Smooth muscle cell (in vitro differentiated cells): ENCODE measurements around the gene KLRD1. TPM values are rescaled to one million over a fixed set of nuclear protein-coding genes. Genes with fewer than 3 reads are reported as not detected.

Source experiments
- DNase-seq: peaks from one replicate; lab custom pipeline; 2025; ENCODE audit not compliant: unreplicated experiment; lab: John Stamatoyannopoulos, UW
- H2AFZ ChIP-seq: fragments of 200-600 bp; sonication (generic); 2 replicates; pipeline ENCODE4 v1.6.0; 2016; ENCODE audit warnings: antibody characterized with exemption, low read depth, mild to moderate bottlenecking
- H3F3A ChIP-seq: fragments of 200-600 bp; sonication (generic); 2 replicates; pipeline ENCODE4 v1.6.0; 2017; ENCODE audit warnings: antibody characterized with exemption, low read depth
- H3K27ac ChIP-seq: fragments of 200-600 bp; sonication (generic); 2 replicates; pipeline ENCODE4 v1.5.1; 2016; ENCODE audit warnings: low read depth, mild to moderate bottlenecking
- H3K27me3 ChIP-seq: fragments of 200-600 bp; sonication (generic); 2 replicates; pipeline ENCODE4 v1.6.1; 2016; ENCODE audit warnings: low read depth, mild to moderate bottlenecking
- H3K36me3 ChIP-seq: fragments of 200-600 bp; sonication (generic); 2 replicates; pipeline ENCODE4 v1.5.1; 2016; ENCODE audit warnings: low read depth
- H3K4me1 ChIP-seq: fragments of 200-600 bp; sonication (generic); 2 replicates; pipeline ENCODE4 v1.5.1; 2016; ENCODE audit warnings: low read depth
- H3K4me2 ChIP-seq: fragments of 200-600 bp; sonication (generic); 2 replicates; pipeline ENCODE4 v1.6.0; 2016; ENCODE audit warnings: mild to moderate bottlenecking
- H3K4me3 ChIP-seq: fragments of 200-600 bp; sonication (generic); 2 replicates; pipeline ENCODE4 v1.5.1; 2016; ENCODE audit warnings: mild to moderate bottlenecking
- H3K79me2 ChIP-seq: fragments of 200-600 bp; sonication (generic); 2 replicates; pipeline ENCODE4 v1.6.0; 2016; ENCODE audit warnings: low read depth, mild to moderate bottlenecking
- H3K9ac ChIP-seq: fragments of 200-600 bp; sonication (generic); 2 replicates; pipeline ENCODE4 v1.6.0; 2016; ENCODE audit warnings: low read depth
- H3K9me3 ChIP-seq: fragments of 200-600 bp; sonication (generic); replicated peaks from 2 replicates; pipeline ENCODE4 v1.5.1; 2016; ENCODE audit warnings: low read depth
- H4K20me1 ChIP-seq: fragments of 200-600 bp; sonication (generic); 2 replicates; pipeline ENCODE4 v1.6.0; 2016; ENCODE audit warnings: low read depth
- CTCF ChIP-seq: fragments of 200-600 bp; sonication (generic); IDR thresholded peaks from 2 replicates; pipeline ENCODE4 v1.5.1; 2017; ENCODE audit warnings: borderline replicate concordance, mild to moderate bottlenecking, antibody characterized with exemption; ENCODE audit not compliant: insufficient read depth, poor library complexity, severe bottlenecking
- WGBS: methylation state at CpG from one replicate; pipeline ENCODE4 v1.1.7; 2016; ENCODE audit warnings: low lambda C conversion rate; 5-methylcytosine and 5-hydroxymethylcytosine counted together
- polyA plus RNA-seq: library from polyadenylated mRNA; unstranded; fragments of >200 nt; fragmentation: Nextera tagmentation; extraction: Ambion mirVana; gene quantifications from 2 replicates; pipeline ENCODE4 v1.2.1, GENCODE V29; 2016
- total RNA-seq: library from RNA; depleted of rRNA; stranded (reverse); fragments of >200 nt; gene quantifications from 2 replicates; pipeline ENCODE4 v1.2.3, GENCODE V29; 2014

KLRD1 gene
- total RNA-seq, result 0.18 and 1.2 TPM in 2 replicates
- 0.09 and 0.56 TPM in 2 replicates for polyA plus RNA-seq

DNA sequence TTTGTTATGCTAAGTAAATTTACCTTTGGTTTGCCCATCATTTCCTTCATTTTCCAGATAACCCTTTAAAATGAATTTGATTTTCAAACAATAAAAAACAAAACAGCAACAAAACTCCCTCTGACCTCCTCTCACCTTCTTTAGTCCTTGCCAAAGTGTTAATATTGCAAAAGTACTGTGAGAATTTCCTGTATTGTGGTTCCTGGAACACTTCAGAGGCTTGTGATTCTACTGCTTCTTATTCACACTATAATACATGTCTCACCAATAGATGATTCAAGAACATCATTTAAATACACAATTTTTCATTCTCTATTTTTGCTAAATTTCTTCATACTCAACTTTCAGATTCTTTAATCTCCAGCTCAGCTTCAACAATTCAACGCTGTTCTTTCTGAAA lies at the start of gene KLRD1:
Gene KLRD1 (plus strand): TSS at position 241 of the 400 bp plus-strand sequence. CDS start 208 bp downstream, outside the sequence.
- no peak within 1 kb of the TSS for H2AFZ ChIP-seq
- H3K4me3 ChIP-seq, result no peak within 1 kb of the TSS
- H3K4me2 ChIP-seq, result no peak within 1 kb of the TSS
- H3K36me3 ChIP-seq, result no peaks in the 10 kb centered on the region
- no peaks in the 10 kb centered on the region for H3K27me3 ChIP-seq
- WGBS, result 97% methylated on average over 1 of the region's 1 CpG
- H3K9ac ChIP-seq, result no peak within 1 kb of the TSS
- H4K20me1 ChIP-seq, result no peaks in the 10 kb centered on the region
- no peaks in the 10 kb centered on the region for H3F3A ChIP-seq
- no peaks in the 10 kb centered on the region for H3K79me2 ChIP-seq
- no peak for TF ChIP-seq CTCF
- peaks cover 6% of the 10 kb centered on the region for H3K4me1 ChIP-seq
- no peaks in the 10 kb centered on the region for H3K9me3 ChIP-seq
- DNase-seq, result no peak
- no peak within 1 kb of the TSS for H3K27ac ChIP-seq

DNA sequence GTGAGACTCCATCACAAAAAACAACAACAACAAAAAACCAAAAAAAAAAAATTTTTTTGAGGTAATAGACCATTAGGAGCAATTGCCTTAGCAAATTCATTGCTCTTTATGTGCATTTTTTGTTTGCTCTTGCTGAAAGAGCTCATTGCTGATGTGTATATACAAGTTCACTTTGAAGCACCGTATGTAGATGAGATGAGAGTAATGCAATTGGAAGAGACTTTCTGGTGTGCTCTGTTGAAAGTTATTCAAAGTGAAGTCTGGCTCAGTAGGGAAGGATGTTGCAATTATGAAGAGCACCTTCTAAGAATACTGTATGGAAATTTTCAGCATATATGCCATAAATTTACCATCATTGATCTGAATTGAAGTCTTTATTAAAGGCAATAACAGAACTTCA lies 46.7 kb upstream of the KLRD1 start:
- Histone ChIP-seq H3K9me3 (no peaks in the 10 kb centered on the region), H3F3A (no peaks in the 10 kb centered on the region), H4K20me1 (no peaks in the 10 kb centered on the region), H3K4me3 (no peak overlapping the region), H3K4me1 (no peaks in the 10 kb centered on the region), H2AFZ (no peak overlapping the region), H3K27ac (no peak overlapping the region), H3K79me2 (no peaks in the 10 kb centered on the region), H3K27me3 (no peaks in the 10 kb centered on the region), H3K9ac (no peak overlapping the region), H3K4me2 (no peak overlapping the region), H3K36me3 (no peaks in the 10 kb centered on the region)
- TF ChIP-seq CTCF, result no peak
- 0% methylated on average over 1 of the region's 1 CpG for WGBS
- no peak for DNase-seq

GRCh38 chr12:10268037-10268436 lies 39.6 kb upstream of the KLRD1 start:
- Histone ChIP-seq H3K4me3 (no peak overlapping the region), H3K9me3 (no peaks in the 10 kb centered on the region), H3K4me1 (no peaks in the 10 kb centered on the region), H4K20me1 (no peaks in the 10 kb centered on the region), H3K4me2 (no peak overlapping the region), H3K79me2 (no peaks in the 10 kb centered on the region), H3K27ac (no peak overlapping the region), H3F3A (no peaks in the 10 kb centered on the region), H2AFZ (no peak overlapping the region), H3K9ac (no peak overlapping the region), H3K36me3 (no peaks in the 10 kb centered on the region), H3K27me3 (no peaks in the 10 kb centered on the region)
- DNase-seq, result no peak
- WGBS, result 68% methylated on average over 5 of the region's 5 CpGs
- TF ChIP-seq CTCF, result no peak

- Histone ChIP-seq H3K9me3 (no peaks in the 10 kb centered on the region), H3K9ac (no peak overlapping the region), H2AFZ (no peak overlapping the region), H3K79me2 (no peaks in the 10 kb centered on the region), H3K27me3 (no peaks in the 10 kb centered on the region), H3F3A (no peaks in the 10 kb centered on the region), H3K27ac (no peak overlapping the region), H3K4me3 (no peak overlapping the region), H3K36me3 (no peaks in the 10 kb centered on the region), H4K20me1 (no peaks in the 10 kb centered on the region), H3K4me1 (no peaks in the 10 kb centered on the region), H3K4me2 (no peak overlapping the region)
- no peak for TF ChIP-seq CTCF
- no peak for DNase-seq
- 93% methylated on average over 2 of the region's 2 CpGs for WGBS
Observed at GRCh38 chr12:10272467-10272866, 35.2 kb upstream of the KLRD1 start.
